ENCODE data around the gene PLEKHA4.
"Not testable (repeated sequence)": the region's sequence is repeated elsewhere in the genome, so short reads cannot be mapped to it uniquely, and the experiment has no call there.

Gene PLEKHA4

GRCh38 chr19:48862827-48863226 is 5.6 kb downstream of the PLEKHA4 start:
- no peak for DNase-seq

DNA sequence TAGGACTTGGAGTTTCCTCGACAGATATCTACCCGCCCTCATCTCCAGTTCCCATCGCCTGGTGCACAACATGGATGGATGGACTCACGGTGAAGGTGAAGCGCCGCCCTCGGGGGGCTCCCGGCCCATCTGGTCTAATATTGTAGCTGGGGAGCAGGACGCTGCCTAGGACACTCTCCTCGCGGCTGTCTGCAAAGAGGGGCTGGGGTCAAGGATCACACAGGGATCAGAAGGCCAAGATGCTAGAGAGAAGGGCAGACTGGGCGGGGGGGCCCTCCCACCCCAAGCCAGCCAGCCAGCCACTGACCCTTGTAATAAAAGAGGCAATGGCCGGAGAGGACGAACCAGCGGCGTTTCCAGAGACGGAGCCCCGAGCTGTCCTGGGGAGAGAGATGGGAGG is 7.1 kb downstream of the PLEKHA4 start:
- no peak for DNase-seq

DNA sequence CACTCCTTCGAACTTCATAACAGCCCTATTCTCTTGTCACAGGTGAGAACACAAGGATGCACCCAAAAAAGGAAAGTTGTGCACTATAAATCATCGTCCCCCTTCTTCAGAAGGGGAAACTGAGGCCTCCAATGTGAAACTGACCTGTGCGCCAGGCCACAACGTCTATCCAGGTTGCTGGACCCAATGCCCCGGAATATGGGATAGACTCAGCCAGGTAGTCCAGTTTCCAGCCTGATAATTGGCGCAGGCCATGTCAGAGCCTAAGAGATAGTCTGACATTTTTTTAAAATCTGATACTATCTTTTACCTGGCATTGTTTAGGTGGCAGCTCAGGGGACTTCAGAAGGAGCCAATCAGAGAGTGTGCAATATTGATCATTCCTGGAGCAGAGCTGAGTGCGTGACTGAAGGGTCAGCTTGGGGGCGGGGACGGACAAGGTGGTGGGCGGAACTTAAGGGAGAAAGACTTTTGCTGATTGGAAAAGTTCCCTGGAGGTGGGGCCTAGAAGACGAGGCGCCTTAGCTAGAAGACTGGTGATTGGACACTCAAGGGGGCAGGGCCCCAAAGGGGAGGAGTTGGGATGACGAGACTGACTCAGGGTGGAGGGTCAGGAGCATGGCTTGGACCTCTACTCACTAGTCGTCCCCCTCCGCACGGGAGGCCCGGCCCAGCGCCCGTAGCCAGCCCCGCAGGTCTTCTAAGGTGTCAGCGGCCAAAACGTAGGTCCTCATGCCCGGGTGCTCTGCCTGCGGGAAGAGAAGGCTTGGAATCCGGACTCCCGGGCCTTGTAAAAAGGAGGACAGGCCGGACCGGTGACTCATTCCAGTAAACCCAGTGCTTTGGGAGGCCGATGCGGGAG is 8.5 kb downstream of the PLEKHA4 start:
- DNase-seq = no peak

- no peak for DNase-seq
These were observed 9.3 kb downstream of the PLEKHA4 start for GRCh38 chr19:48858984-48859710.

GRCh38 chr19:48856921-48857320 is 11.5 kb downstream of the PLEKHA4 start:
- DNase-seq = no peak

GRCh38 chr19:48854103-48854502 is 14.3 kb downstream of the PLEKHA4 start:
- DNase-seq = no peak

- no peak for DNase-seq
These were observed 14.9 kb downstream of the PLEKHA4 start for GRCh38 chr19:48853483-48853882.

DNA sequence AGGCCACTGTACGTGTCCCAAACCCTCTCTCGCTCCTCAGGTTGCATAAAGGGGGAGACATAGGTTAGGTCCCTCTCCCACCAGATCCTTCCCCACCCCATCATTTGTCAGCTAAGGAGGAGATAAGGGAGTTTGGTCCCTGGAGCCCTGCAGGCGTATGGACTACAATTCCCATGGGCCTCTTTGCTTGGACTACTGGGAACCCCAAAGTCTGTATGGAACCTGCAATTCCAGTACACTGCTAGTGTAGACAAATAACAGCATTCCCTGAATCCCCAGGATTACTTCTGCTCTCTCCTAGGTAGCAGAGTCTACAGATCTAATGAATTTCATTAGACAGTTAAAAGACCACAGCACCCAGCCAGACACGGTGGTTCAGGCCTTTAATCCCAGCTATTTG is 16.1 kb downstream of the PLEKHA4 start:
- no peak for DNase-seq

DNA sequence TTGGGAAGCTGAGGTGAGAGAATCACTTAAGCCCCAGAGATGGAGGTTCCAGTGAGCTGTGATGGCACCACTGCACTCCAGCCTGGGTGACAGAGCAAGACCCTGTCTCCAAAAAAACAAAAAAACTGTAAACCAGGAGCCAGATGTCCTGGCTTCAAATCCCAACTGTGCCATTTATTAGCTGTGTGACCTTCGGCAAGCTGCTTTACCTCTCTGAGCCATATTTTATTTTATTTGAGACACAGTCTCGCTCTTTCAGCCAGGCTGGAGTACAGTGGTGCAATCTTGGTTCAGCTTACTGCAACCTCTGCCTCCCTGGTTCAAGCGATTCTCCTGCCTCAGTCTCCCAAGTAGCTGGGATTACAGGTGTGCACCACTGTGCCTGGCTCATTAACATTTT is 21.8 kb downstream of the PLEKHA4 start:
- DNase-seq = not testable (repeated sequence)

DNA sequence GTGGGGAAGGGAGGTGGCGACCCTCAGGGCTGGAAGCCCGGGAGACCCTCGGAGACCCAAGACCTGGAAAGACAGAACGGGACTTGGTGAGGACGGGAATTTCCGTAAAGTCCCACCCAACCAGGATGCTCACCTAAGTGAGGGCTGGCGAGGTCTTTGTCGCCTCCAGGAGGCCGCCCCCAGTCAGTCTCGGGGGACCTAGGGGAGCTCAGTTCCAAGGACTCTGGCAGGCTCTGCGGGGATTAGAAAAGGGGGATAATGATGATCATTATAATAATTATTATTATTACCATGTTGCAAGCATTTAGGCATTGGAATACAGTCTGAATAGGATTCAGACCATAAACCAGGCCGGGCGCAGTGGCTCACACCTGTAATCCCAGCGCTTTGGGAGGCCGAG is 23.0 kb downstream of the PLEKHA4 start:
- DNase-seq = no peak

GRCh38 chr19:48844472-48844871 is 23.9 kb downstream of the PLEKHA4 start:
- DNase-seq = peak; percentile 20

GRCh38 chr19:48842789-48843162 is 25.6 kb downstream of the PLEKHA4 start:
- peak; percentile 26 for DNase-seq

- no peak for DNase-seq
These were observed 26.8 kb downstream of the PLEKHA4 start for GRCh38 chr19:48841571-48841970.

DNA sequence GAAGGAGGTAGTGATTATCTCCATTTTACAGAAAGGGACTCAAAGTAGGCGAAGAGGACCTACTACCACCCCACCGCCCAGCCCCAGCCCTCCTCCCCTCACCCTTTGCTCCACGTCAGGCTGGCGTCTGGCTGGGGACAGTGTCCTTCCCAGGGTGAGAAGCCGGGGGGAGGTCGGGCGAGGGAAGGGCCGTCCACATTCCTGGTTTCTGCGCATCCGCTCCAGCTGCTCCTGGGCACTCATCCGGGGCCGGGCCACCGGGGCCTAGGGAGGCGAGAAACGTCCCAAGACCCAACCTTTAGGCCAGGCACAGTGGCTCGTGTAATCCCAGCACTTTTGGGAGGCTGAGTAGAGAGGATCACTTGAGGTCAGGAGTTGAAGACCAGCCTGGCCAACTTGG is 27.4 kb downstream of the PLEKHA4 start:
- no peak for DNase-seq

DNA sequence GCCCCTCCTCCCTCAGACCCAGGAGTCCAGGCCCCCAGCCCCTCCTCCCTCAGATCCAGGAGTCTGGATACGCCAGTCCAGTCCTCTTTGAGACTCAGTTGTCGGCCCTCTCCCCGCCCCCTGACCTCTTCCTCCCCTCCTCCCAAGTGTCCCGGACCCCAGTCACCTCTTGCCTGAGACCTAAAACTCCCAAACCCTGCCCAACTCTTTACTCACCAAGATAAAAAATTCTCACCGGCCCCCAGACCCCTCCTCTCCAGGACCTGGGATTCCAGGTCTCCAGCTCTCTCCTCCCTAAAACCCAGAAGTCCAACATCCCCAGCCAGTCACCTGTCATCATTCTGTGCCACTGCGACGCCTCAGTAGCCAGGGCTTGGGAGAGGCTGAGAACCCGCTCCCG is 30.7 kb downstream of the PLEKHA4 start:
- DNase-seq = no peak

DNA sequence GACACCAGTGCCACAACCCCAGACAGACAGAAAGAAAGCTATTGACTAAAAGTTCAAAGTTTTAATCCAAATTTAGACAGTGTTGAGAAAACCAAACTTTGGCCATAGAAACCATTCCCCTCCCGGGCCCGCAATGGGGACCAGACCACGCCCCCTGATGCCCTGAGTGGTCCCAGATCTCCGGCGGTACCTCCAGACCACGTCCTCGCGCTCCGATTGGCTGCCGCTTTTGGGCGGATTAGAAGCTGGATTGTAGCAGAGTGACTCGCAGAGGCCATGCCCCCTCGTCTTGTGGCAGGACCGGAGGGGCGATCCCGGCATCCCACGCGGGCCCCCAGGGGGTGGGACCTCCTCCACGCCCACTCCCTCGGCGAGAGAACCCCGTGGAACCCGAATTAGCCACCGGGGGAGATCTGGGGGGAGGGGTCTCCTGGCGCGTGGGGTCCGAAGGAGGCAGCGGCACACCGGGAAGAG is 31.3 kb downstream of the PLEKHA4 start:
- peak; percentile 91 for DNase-seq

GRCh38 chr19:48836089-48837017 is 32.1 kb downstream of the PLEKHA4 start, which contains the start of gene HSD17B14:
TSS of gene HSD17B14 (minus strand) at chr19:48836491. CDS start at chr19:48836411, 80 bp downstream.
- DNase-seq = peak; percentile 33

- DNase-seq = peak; percentile 62
These were observed 32.7 kb downstream of the PLEKHA4 start for GRCh38 chr19:48835734-48836088.

- no peak for DNase-seq
These were observed 34.4 kb downstream of the PLEKHA4 start for GRCh38 chr19:48833977-48834376.

DNA sequence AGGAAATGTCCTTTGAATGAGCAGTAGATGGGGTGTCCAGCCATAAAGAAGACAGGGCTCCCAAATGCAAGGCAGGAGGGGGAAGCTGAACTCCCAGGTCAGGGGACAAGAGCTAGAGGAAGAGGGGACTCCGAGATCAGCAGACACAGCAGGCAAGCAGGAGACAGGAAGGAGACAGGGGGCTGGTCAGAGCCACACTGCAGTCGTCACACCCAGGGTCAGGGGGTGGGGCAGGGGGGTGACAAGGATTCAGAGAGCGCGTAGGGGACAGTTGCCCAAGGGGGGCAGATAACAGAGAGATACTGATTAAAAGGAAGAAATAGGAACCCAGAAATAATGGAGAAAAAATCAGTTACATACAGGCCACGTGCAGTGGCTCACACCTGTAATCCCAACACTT is 35.4 kb downstream of the PLEKHA4 start:
- DNase-seq = no peak

DNA sequence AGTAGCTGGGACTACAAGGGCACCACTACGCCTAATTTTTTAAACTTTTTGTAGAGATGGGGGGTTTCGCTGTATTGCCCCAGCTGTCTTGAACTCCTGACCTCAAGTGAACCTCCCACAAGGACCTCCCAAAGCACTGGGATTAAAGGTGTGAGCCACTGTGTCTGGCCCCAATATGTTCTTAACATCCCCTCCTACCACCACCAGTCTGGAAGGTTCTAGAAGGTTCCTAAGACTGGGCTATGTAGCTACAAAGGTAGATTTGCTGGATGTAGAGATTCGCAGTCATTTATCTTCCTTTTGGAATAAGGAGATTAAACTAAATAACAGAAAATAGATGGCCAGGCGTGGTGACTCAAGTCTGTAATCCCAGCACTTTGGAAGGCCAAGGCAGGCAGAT is 37.5 kb downstream of the PLEKHA4 start:
- DNase-seq = no peak

DNA sequence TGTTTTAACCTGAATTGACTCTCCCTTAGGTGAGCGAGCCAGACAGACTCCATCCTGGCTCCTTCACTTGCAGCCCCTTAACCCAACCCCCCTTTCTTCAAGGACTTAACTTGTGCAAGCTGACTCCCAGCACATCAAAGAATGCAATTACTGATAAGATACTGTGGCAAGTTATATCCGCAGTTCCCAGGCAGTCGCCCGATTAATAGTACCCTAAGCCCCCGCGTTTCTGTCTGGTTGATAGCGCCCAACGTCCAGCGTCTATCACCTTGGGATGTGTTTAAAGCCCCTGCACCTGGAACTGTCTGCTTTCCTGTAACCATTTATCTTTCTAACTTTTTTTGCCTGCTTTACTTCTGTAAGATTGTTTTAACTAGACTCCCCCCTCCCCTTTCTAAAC is 38.3 kb downstream of the PLEKHA4 start:
- no peak for DNase-seq

DNA sequence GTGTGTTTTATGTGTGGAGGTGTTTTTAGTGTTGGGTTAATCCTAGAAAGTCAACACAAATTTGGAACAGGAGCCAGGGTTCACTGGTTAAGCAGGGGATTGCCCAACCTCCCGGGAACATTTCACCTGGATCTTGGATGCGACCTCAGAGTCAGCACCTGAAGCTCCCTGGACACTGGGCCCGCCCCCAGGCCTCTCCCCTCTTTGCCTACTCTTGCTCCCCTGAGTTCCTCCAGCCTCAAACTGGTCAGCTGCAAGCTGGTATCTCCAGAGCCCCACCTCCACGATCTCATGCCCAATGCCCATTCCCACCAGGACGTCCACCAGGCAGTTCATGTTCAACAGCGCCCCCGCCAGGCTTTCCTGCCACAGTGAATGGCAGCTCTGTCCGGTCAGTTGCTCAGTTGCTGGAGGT is 41.8 kb downstream of the PLEKHA4 start:
- no peak for DNase-seq
